Brain microvascular endothelial cell (primary cell): ENCODE data around the gene WDFY1.
A peak's percentile ranks its signal among the peaks of the same experiment; 100 is the strongest.

Experiments used
- DNase-seq: peaks from one replicate; pipeline ENCODE4 v3.0.0-alpha.2; 2020
- H3K27ac ChIP-seq: fragments of 250-450 bp; sonication (Bioruptor Pico); 2 replicates; pipeline ENCODE4 v1.5.1; 2020; ENCODE audit warnings: mild to moderate bottlenecking, moderate library complexity
- H3K27me3 ChIP-seq: fragments of 250-450 bp; sonication (Bioruptor Pico); replicated peaks from 2 replicates; pipeline ENCODE4 v1.5.1; 2020; ENCODE audit warnings: mild to moderate bottlenecking
- H3K36me3 ChIP-seq: fragments of 250-450 bp; sonication (Bioruptor Pico); replicated peaks from 2 replicates; pipeline ENCODE4 v1.5.1; 2020; ENCODE audit warnings: mild to moderate bottlenecking
- H3K4me3 ChIP-seq: 2 replicates; pipeline ENCODE4 v1.5.1; 2011; ENCODE audit warnings: low read depth, mild to moderate bottlenecking, control low read depth, low read length, moderate library complexity
- CTCF ChIP-seq: IDR thresholded peaks from 2 replicates; pipeline ENCODE4 v1.5.1; 2011; ENCODE audit warnings: low read depth, mild to moderate bottlenecking, moderate library complexity, low read length, control low read depth, inconsistent platforms; ENCODE audit errors: missing control alignments
- in situ Hi-C: cut with HindIII; loops from 2 replicates; pipeline ENCODE4 v1.10.0; 2017; ENCODE audit warnings: low sequenced_read_pairs, low pct_ligation_motif_present

The WDFY1 gene

GRCh38 chr2:223978451-223978850 is 33.3 kb upstream of the WDFY1 start:
- Histone ChIP-seq H3K36me3 (peaks cover 15% of the 10 kb centered on the region), H3K27me3 (no peaks in the 10 kb centered on the region), H3K27ac (no peak overlapping the region), H3K4me3 (no peak overlapping the region)
- in situ Hi-C loops: loop anchor here (25.0 kb wide), 1 partner anchor 309 kb away; no protein-coding TSS in a partner anchor
- TF ChIP-seq CTCF: no peak
- no peak for DNase-seq

GRCh38 chr2:223976635-223977226 is 31.6 kb upstream of the WDFY1 start:
- H3K27me3 ChIP-seq: no peaks in the 10 kb centered on the region
- DNase-seq: peak; percentile 13
- TF ChIP-seq CTCF: no peak
- in situ Hi-C loops: loop anchor here (25.0 kb wide), 1 partner anchor 311 kb away; no protein-coding TSS in a partner anchor
- no peak overlapping the region for H3K27ac ChIP-seq
- H3K4me3 ChIP-seq: no peak overlapping the region
- H3K36me3 ChIP-seq: peaks cover 12% of the 10 kb centered on the region

- Histone ChIP-seq H3K27ac (no peak overlapping the region), H3K4me3 (no peak overlapping the region), H3K36me3 (peaks cover 4% of the 10 kb centered on the region), H3K27me3 (no peaks in the 10 kb centered on the region)
- DNase-seq: no peak
- no peak for TF ChIP-seq CTCF
- in situ Hi-C loops: no loop called here
Measured at GRCh38 chr2:223973606-223974005, 28.5 kb upstream of the WDFY1 start.

- no peak overlapping the region for H3K4me3 ChIP-seq
- no peaks in the 10 kb centered on the region for H3K27me3 ChIP-seq
- no peak overlapping the region for H3K27ac ChIP-seq
- DNase-seq: no peak
- in situ Hi-C loops: no loop called here
- peaks cover 3% of the 10 kb centered on the region for H3K36me3 ChIP-seq
- no peak for TF ChIP-seq CTCF
Measured at GRCh38 chr2:223972656-223973102, 27.5 kb upstream of the WDFY1 start.

GRCh38 chr2:223971731-223972130 is 26.6 kb upstream of the WDFY1 start:
- H3K4me3 ChIP-seq: no peak overlapping the region
- no peak overlapping the region for H3K27ac ChIP-seq
- no peak for TF ChIP-seq CTCF
- DNase-seq: no peak
- in situ Hi-C loops: no loop called here
- peaks cover 7% of the 10 kb centered on the region for H3K36me3 ChIP-seq
- no peaks in the 10 kb centered on the region for H3K27me3 ChIP-seq

- peaks cover 9% of the 10 kb centered on the region for H3K36me3 ChIP-seq
- in situ Hi-C loops: no loop called here
- peak; percentile 67 for TF ChIP-seq CTCF
- no peak overlapping the region for H3K27ac ChIP-seq
- peak; percentile 65 for DNase-seq
- no peaks in the 10 kb centered on the region for H3K27me3 ChIP-seq
- H3K4me3 ChIP-seq: no peak overlapping the region
Measured at GRCh38 chr2:223970343-223971128, 25.4 kb upstream of the WDFY1 start.
